Stimulated activated CD4-positive, alpha-beta T cell treated with anti-CD3 and anti-CD28 coated beads, Interleukin-15, amount 100 ng/mL, for 1 hour (primary cell): ENCODE data around the gene CLCN2.

Source experiments
- DNase-seq, 2 donors: peaks; one replicate each; pipeline ENCODE4 v3.0.0-alpha.2; 2020; ENCODE audit warnings: low read depth in 1 of 2, low spot score in 1 of 2

CLCN2 gene

GRCh38 chr3:184298759-184299487 is 62.5 kb downstream of the CLCN2 start, which contains the start of gene PSMD2:
TSS of gene PSMD2 (plus strand) at chr3:184299241. CDS start at chr3:184299267, 26 bp downstream.
- DNase-seq: peak; percentile 97 to 98

GRCh38 chr3:184296616-184297015 is 64.8 kb downstream of the CLCN2 start:
- no peak for DNase-seq
